ENCODE results near the gene EPC2.
A peak's percentile ranks its signal among the peaks of the same experiment; 100 is the strongest.

The EPC2 gene, protein sequence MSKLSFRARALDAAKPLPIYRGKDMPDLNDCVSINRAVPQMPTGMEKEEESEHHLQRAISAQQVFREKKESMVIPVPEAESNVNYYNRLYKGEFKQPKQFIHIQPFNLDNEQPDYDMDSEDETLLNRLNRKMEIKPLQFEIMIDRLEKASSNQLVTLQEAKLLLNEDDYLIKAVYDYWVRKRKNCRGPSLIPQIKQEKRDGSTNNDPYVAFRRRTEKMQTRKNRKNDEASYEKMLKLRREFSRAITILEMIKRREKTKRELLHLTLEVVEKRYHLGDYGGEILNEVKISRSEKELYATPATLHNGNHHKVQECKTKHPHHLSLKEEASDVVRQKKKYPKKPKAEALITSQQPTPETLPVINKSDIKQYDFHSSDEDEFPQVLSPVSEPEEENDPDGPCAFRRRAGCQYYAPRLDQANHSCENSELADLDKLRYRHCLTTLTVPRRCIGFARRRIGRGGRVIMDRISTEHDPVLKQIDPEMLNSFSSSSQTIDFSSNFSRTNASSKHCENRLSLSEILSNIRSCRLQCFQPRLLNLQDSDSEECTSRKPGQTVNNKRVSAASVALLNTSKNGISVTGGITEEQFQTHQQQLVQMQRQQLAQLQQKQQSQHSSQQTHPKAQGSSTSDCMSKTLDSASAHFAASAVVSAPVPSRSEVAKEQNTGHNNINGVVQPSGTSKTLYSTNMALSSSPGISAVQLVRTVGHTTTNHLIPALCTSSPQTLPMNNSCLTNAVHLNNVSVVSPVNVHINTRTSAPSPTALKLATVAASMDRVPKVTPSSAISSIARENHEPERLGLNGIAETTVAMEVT

DNA sequence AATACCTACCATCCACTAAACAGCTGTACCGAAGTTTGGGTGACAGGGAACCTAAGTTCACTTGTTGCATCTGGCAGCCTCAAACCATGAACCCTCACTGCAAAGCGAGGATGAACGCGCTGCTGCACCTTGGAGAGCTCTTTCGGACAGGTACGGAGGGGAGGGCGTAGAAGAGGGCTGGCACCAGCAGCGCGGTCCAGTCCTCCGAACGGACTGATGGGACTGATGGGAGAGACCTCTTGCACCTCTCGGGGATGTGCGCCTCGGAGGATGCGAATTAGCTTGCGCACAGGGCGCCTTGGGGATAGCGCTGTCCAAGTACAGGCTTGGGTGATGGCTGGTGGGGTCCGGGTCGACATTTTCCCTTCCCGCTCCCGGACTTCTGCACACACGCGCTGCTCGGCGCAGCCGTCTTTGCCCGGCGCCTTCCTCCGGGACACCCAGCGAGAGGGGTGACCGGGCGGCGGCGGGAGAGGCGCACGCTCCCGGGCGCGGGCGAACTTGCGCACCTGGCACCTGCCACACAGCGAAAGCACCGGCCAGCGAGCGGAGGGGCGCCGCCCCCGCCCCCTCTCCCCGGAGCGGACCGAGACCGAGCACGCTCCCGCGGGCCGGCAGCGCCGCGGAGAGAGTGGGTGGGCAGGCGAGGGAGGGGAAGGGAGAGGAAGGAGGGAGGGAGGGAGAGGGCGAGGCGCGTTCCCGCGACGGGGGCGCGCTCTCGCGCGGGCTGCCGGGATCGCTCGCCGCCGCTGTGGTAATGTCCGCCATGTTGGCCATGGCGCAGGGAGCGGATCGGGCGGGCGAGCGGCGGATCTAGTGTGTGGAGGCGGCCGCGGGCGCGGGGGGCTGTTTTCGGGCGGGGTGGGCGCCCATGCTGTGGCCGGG is at the start of gene EPC2:
TSS of gene EPC2 (plus strand) at position 754 of the 885 bp plus-strand sequence. CDS start 267 bp downstream, outside the sequence.
- DNase-seq (ENCODE audit: low spot score) = peak; percentile 63

DNA sequence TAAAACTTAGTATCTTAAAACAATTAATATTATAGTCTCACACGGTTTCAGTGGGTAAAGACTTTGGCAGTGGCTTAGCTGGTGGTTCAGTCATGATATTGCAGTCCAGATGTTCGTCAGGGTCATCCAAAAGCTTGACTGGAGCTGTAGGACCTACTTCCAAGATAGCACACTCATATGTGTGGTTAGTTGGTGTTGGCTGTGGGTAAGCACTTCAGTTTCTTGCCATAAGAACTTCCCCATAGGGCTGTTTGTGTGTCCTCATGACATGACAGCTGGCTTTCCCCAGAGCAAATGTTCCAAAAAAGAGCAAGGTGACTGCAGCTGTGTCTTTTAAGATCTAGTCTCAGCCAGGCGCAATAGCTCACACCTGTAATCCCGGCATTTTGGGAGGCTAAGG is 48.5 kb upstream of the EPC2 start:
- no peak for DNase-seq (ENCODE audit: low spot score)

DNA sequence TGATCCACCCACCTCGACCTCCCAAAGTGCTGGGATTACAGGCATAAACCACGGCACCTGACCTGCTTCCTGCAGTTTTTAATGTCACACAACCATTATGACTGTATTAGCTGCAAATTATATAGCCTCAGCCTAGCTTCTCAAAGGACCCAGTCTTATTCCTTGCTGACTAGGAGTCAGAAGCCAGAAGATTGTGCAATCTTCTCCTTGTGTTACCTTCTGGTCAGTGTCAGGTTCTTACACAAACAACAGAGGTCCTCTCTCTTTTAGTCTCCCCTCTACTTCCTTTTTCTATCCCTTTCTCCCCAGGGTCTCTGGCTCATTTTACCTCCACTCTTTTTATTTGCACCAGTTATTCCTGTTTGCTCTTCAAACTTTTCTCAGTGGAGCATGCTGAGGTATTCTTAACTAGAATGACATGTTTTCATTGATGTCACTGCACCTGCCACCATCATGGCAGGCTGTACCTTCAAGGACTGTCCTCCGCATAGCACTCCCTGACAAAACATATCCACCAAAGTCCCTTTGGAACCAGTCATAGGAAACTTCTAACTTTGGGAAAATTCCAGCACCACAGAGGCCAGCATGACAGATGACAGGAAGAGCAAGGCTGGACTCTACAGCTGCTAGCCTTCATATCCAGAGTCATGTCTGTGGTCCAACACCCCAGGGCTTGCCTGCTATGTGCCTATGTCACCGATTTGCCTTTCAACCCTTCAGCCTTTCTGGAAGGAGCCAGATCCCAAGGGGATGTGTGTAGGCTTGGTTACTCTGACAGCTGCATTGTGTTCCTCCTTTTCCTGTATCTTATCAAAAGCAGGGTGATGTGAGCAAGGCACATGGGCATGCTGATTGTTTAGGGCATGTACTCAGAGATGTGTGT is 45.2 kb upstream of the EPC2 start:
- DNase-seq (ENCODE audit: low spot score) = no peak

DNA sequence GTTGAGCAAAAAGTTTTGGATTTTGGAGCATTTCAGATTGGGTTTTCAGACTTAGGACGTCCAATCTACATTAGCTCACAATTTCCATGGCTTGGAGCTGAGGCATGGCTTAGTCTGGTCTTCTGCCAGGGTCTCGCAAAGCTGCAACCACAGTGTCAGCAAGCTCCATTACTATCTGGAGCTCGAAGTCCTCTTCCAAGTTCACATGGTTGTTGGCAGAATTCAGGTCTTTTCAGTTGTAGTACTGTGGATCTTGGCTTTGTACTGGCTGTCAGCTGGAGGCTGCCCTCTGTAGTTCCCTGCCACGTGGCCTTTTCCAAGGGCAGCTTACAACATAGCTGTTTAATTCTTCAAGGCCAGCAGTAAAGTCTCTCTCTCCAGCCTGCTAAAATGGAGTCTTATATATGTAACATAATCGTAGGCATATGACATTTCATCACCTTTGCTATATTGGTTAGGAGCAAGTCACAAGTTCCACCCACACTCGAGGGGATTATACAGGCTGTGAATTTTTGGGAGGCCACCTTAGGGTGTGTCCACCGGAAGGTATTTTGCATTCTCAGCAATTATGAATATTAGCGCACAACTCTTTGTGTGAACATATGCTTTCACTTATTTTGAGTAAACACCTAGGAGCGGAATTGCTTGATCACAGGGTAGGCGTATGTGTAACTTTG is 41.5 kb upstream of the EPC2 start:
- DNase-seq (ENCODE audit: low spot score) = no peak

DNA sequence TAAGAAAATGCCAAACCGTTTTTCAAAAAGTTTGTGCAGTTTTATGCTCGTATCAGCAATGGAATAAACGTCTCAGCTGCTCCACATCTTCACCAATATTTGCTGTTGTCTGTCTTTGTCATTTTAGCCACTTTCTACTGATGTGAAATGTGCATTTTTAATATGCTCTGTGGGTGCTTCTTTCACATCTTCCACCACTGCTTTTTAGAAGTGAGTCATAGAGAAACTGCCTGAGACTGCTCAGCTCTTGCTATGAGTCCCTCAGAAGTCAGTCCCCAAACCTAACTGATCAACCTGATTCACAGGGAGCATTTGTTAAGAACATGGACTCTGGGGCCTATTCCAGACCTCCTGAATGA is 41.0 kb upstream of the EPC2 start:
- DNase-seq (ENCODE audit: low spot score) = no peak

DNA sequence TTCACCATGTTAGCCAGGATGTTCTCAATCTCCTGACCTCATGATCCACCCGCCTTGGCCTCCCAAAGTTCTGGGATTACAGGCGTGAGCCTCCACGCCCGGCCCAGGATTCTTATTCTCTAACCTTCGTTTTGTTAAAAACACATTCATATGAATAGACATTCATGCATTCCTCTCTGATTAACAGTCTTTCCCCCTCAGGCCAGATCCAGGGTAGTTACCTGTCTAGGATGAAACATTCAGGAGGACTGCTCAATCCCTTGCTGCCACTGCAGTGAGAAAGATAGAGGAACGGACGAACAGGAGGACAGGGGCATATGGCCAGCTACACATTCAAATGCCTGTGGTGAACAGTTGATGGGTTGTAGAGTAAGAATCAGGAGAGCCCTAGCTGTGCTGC is 39.6 kb upstream of the EPC2 start:
- DNase-seq (ENCODE audit: low spot score) = no peak

DNA sequence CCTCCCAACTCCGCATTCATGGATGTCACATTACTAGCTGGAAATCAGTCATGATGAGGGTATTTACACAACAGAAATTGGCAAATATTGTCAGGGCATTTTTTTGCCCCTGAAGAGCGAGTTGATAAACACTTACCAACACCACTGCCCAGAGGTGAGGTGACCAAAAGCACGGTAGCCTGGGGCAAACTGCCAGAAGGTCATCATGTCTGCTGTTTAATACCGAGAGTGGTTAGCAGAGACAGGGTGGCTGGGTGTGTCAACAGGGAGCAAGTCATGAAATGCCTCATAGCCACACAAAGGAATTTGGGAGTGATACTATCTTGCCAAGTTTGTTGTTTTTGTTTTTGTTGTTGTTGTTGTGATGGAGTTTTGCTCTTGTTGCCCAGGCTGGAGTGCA is 37.0 kb upstream of the EPC2 start:
- DNase-seq (ENCODE audit: low spot score) = no peak

DNA sequence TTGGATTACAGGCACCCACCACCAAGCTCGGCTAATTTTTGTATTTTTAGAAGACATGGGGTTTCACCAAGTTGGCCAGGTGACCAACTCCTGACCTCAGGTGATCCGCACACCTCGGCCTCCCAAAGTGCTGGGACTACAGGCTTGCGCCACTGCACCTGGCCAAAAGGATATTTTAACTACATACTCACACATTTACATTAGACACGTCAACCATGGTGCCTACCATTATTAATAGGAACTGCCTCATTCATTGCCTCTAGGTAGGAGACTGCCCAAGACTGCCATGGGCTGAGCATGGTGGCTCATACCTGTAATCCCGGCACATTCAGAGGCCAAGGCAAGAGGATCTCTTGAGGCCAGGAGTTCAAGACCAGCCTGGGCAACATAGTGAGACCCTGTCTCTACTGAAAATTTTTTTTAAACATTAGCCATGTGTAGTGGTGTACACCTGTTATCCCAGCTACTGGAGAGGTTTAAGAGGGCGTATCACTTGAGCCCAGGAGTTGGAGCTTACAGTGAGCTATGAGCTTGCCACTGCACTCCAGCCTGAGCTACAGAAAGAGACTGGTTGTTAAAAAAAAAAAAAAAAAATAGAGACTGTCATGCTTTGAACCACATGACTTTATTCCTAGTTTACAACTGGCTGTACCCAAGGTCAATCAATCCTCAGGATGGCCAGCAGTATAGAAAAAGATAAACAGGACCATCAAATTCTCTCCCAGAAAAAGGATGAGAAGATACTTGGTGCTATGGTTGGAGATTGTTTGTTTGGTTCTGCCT is 31.1 kb upstream of the EPC2 start:
- DNase-seq (ENCODE audit: low spot score) = no peak

DNA sequence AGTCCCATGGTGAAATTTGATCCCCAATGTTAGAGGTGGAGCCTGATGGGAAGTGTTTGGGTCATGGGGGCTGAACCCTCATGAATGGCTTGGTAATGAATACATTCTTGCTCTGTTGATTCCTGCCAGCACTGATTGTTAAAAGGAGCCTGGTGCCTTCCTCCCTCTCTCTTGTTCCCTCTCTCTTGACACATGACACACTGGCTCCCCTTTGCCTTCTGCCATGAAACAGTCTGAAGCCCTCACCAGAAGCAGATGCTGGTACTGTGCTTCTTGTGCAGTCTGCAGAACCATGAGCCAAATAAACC is 30.6 kb upstream of the EPC2 start:
- DNase-seq (ENCODE audit: low spot score) = no peak

DNA sequence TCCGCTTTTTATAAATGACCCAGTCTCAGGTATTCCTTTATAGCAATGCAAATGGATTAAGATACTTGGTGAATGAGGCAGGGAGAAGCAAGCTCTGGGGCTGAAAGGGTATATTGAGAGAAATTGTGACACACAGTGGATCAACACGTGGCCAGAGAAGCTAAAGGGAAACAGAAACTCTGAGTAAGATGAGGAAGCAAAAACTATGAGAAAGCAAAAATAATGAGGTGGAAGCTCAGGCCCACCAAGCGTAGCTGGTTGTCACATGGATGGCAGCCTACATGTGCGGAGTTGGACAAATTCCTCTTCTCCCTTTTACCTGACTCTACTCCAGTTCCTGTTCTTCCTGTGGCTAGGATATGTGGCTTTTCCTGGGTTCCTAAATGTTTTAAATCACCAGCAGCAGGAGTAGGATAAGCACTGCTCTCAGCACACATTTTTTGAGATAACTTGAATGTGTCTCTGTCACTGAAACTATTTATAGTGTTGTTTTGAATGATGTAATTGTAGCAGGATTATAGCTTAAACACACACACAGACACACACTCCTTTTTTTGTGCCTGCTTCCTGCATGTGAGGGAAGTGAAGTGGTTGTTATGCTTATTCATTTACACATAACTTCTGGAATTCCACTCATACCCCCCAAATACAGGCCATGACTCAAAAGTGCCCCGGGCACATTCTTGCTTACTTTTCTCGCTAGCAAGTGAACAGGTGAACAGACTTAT is 30.1 kb upstream of the EPC2 start:
- peak; percentile 77 for DNase-seq (ENCODE audit: low spot score)

DNA sequence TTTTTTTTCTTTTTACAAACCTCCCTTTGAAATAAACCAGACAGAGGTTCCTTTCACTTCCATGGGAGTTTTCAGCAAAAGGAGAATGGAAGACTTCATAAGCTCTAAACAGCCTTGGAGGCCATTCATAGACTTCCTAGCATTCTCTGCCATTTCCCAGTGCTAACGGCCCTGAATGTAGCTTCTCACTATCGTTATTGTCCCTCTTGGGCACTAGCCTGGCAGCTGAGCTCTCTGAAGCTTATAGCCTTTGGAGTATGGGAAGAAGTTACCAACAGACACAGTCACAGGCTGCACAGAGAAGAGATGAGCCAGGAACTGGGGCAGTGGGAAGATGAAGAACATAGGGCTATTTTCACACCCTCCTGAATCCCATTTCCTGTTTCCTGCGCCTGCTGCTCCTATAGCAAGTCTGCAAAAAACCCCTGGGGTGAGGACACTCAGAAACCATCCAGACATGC is 29.1 kb upstream of the EPC2 start:
- peak; percentile 72 for DNase-seq (ENCODE audit: low spot score)

DNA sequence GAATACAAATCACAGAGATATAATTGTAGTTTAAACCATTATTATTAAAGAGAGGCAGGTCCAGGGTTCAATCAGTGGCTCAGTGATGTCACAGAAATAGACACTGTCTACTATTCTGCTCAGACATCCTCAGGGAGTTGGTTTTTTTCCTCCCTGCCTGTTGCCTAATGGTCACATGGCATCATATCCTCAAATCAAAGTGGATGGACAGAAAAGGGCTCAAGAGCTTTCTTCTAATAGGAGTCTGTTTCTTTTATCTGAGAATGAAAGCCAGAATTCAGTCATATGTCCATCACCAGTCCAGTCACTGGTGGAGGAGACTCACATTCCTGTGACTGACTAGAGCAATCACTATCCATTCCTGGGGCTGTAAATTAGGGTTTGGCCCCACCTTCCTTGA is 27.9 kb upstream of the EPC2 start:
- DNase-seq (ENCODE audit: low spot score) = peak; percentile 77

DNA sequence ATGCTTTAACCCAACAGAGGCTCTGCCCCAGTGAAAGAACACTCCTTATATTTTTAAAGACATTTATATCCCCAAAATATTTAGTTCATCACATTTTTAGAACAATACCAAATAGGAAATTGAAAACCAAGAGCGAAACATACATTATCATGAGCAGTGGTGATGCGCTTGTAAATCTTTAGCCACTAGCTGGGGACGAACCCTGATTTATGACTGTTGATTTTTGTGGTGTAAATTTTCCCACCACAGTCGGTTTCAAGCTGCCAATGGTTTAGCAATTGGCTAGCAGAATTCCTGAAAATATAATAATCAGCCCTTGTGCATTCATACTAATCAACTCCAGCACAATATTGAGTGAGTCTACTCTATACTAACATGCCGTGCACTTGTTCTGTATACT is 27.3 kb upstream of the EPC2 start:
- no peak for DNase-seq (ENCODE audit: low spot score)

DNA sequence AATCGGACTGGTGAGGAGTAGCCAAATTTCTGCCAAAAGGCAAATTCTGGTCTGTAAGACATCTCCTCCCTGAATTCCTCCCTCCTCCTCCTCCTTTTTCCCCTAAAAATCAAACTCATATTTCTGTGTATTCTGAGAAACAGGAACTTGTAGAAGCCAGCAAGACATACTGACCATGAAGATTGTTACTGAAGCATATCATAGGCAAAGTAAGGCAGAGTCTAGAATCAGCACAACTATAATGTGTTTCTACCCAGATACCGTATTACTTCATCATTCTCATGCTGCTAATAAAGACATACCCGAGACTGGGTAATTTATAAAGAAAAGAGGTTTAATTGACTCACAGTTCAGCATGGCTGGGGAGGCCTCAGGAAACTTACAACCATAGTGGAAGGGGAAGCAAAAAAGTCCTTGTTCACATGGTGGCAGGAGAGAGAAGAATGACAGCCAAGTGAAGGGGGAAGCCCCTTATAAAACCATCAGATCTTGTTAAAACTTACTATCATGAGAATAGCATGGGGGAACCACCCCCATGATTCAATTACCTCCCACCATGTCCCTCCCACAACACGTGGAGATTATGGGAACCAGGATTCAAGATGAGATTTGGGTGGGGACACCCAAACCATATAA is 24.9 kb upstream of the EPC2 start:
- DNase-seq (ENCODE audit: low spot score) = no peak

DNA sequence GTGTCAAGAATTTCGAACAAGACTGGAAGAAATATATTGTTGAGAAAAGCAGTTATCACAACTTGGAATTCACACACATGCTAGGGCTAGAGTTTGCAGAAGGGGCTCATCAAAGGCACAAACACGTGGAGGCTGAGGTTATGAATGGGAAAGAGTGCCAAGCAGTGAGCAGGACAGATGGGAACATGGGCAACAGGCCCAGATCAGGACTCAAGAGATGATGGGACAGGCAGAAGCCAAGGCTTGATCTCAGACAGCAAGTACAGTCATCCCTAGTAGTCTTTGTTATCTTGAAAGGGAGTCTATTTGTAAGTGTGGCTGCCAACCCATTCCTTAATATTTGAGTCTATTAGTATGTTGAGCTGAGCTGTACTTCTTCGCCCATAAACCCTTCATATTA is 22.2 kb upstream of the EPC2 start:
- DNase-seq (ENCODE audit: low spot score) = no peak

DNA sequence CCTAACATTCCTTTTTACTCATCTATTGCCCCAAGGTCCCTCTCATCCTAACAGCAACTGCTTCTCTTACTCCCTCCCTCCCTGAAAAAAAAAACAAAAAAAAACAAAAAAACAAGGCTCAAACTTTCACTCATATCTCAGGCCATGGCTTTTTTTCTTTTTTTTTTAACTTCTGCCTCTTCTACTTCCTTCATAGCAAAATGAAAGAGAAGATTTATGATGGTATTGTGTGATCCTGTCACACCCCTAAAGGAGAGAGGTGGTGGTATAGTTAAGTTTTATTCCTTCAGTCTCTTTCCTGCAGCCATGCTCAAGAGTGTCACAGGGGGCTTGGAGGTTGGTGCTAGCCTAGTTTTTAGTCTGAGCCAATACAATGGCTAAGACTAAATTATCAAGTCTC is 21.5 kb upstream of the EPC2 start:
- DNase-seq (ENCODE audit: low spot score) = no peak

DNA sequence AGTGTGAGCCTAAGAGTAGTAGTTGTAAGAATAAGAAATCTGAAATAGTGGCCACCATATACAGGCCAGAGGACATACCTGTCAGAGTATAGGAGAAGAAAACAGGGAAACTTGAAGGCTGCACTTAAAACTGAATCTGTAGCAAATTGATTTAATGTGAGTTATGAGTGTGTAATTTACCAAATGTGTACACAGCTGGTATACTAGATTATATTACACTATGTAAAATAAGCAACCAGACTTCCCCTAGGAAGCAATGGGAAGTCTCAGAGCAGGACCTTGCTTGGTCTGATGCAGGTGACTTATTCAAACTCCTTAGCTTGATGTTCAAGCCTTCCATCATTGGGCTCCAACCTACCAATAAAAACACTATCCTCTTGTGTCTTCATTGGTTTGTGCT is 17.3 kb upstream of the EPC2 start:
- no peak for DNase-seq (ENCODE audit: low spot score)

DNA sequence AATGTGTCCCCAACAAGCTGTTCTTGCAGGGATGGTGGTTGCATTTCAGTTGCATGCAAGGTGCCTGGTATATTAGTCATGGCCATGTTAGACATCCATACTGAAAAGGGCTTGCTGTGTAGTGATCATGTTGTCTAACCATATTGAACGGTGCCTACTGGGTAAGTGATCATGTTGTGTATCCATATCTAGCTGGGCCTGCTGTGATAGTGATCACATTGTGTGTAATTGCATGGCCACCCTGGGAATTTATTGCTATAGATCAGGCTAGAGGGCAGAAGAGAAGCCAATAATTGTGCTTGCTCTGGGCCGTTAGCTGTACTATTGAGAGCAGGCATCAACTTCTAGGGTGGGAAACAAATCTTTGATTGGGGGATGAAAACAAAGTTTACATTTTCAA is 9.8 kb upstream of the EPC2 start:
- no peak for DNase-seq (ENCODE audit: low spot score)

DNA sequence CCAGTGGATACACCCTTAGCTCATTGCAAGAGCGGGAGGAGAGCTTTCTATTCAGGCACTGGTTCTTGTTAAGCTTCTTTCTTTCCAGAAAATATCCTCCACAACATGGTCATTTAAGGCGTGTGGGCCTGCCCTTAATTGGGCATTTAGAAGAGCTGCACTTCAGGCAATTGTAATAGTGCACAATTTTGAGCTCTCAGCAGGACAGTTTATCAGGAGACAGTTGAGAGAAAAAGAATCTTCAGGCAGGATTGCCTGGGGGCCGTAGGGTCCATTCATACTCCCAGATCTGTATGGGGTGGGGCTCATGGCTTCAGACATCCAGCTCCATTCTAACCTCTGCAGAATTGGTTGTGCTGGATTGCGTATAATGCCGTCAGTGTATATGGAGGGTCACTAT is 6.0 kb upstream of the EPC2 start:
- DNase-seq (ENCODE audit: low spot score) = no peak
